Measurements from ENCODE around the gene ABCC11.
"Not testable (repeated sequence)": the region's sequence is repeated elsewhere in the genome, so short reads cannot be mapped to it uniquely, and the experiment has no call there.

Gene ABCC11

DNA sequence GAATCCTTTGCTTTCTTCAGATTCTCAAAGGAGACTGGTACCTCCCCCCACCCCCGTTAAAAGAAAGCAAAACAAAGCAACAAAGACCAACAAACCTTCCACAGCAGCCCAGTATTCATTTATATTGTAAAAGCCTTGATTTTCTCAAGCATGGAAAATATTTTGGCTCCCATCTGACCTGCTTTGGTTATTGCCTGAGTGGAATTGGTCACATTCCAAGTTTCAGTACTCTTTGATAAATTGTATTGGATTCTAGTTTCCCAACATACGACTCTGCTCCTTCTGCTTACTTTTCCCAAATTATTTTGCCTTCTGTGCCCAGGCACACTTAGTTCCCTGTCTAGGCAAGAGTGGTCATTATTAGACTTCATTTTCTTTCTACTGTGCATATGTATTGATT lies 1.3 kb downstream of the ABCC11 start:
- DNase-seq (ENCODE audit: low spot score) = no peak

DNA sequence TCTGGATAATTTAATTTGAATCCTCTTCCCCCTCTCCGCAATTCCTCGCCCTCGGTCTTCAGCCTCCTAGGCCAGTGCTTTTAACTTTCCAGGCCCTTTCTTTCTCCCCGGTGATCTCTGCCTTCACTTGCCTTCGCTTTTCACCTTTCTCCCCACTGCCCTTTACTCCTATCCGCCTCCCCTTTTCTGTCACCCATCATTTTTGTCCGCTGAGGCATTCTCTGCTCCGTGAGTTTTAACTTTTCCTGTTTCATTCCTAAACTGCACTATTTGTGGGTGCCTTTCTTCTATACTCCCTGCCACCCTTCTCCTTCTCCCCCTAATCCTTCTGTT lies 2.5 kb downstream of the ABCC11 start:
- DNase-seq (ENCODE audit: low spot score) = no peak

DNA sequence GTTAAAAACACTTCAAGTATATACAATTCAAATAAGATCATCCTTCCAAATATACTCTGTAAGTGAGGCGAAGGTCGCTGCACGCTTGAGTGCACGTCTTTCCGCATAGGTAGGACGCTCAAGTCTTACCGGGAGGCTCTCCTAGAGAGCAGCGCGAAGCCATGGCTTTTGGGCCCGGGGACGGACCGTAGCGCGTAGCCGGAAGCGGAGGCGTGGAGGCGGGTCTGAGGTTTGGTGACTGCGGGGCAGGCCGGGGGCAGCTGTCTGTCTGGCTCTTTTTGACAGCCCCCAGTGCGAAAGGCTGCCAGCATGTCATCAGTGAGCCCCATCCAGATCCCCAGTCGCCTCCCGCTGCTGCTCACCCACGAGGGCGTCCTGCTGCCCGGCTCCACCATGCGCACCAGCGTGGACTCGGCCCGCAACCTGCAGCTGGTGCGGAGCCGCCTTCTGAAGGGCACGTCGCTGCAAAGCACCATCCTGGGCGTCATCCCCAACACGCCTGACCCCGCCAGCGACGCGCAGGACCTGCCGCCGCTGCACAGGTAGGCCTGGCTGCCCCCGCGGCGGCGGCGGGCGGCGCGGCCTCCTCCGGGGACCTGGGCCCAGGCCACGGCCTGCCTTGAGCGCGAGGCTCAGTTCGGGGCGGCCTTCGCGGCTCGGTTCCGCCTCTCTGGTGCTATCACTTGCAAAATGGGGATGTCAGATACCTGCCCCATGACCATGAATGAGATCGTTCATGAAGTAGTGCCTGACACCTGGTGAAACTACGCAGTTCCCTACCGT lies 3.1 kb downstream of the ABCC11 start, which contains the start of gene LONP2:
Gene LONP2 (plus strand): TSS at position 221 of the 783 bp plus-strand sequence. CDS start 89 bp downstream, at position 310.
- peak; percentile 78 for DNase-seq (ENCODE audit: low spot score)

DNA sequence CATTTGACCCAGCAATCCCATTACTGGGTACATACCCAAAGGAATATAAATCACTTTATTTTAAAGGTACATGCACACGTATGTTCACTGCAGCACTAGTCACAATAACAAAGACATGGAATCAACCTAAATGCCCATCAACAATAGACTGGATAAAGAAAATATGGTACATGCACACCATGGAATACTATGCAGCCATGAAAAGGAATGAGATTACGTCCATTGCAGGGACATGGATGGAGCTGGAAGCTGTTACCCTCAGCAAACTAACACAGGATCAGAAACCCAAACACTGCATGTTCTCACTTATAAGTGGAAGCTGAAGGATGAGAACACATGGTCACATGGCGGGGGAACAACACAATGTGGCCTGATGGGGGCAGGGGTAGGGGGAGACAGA lies 7.2 kb downstream of the ABCC11 start:
- not testable (repeated sequence) for DNase-seq (ENCODE audit: low spot score)

DNA sequence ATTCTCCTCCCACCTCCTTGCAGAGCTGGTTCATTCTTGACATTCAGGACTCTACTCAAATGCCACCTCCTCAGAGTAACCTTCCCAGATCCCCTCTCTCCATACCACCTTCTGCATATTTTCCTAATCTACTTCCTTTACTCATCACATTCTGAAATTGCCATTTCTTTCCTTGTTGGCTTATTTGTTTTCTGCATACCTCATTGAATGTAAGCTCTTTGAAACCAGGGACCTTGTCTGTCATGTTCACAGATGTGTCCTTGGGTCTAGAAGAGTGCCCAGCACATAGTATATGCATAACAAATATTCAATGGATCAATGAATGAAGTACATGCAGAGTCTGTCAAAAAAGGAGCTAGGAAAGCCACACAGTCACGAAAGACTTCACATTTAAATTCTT lies 11.1 kb downstream of the ABCC11 start:
- no peak for DNase-seq (ENCODE audit: low spot score)

DNA sequence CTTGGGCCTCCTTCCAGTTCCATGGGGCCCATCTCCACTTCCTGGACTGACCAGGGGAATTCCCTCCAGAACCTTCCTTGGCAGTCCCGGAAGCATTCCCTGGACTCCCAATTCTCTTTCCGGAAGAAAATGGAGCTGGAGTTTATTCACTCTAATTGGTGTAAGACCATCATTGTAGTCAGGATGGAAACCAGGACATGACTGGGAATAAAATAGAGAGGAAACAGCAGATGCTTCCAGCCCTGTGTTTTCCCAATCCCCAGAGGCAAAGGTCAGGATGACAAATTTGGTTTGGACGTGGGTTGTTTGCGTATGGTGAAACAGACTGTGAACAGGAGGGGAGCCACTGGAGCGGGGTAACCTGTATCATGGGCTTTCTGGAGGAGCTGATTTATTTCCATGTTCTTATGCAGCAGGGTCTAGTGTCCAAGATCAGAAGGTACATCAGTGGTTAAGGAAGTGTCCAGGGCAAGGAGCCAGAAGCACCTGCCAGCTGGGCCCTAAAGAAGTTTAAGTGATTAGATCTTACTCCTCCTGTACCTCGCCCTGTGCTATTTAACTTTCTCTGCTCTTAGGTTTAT lies 11.7 kb downstream of the ABCC11 start:
- DNase-seq (ENCODE audit: low spot score) = no peak

DNA sequence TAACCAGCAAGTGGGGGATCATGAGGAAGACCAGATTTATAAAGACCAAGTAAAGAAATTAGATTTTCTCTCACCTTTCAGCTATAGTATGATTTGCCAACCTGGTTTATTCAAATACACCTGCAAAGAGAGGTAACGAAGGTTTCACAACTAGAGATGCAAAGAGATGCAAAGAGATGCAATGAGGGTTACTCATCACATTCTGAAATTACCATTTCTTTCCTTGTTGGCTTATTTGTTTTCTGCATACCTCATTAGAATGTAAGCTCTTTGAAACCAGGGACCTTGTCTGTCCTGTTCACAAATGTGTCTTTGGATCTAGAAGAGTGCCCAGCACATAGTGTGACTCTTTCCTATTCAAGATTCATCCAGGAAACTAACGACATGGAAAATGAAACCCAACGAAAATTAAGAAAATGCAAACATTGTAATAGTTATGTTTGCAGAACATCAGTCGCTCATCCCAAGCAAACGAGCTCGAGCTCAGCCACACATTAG lies 12.2 kb downstream of the ABCC11 start:
- DNase-seq (ENCODE audit: low spot score) = no peak

DNA sequence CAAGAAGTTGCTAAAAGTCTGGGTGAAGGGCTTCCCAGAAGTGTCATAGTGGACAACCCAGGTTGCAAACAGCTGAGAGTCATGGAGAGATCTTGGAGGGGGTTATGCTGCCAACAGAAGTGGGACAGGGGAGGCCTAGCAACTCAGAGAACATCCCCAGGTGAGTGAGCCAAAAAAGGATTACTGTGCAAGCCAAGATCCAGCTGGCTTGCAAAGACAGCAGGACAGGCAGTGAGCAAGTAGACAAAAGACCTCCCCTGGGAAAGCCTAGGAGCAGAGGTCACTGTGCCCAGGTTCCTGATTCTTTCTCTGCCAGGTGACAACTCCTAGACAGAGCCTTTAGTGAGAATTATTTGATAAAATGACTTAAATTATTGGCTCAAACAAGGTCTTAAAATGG lies 12.7 kb downstream of the ABCC11 start:
- no peak for DNase-seq (ENCODE audit: low spot score)

DNA sequence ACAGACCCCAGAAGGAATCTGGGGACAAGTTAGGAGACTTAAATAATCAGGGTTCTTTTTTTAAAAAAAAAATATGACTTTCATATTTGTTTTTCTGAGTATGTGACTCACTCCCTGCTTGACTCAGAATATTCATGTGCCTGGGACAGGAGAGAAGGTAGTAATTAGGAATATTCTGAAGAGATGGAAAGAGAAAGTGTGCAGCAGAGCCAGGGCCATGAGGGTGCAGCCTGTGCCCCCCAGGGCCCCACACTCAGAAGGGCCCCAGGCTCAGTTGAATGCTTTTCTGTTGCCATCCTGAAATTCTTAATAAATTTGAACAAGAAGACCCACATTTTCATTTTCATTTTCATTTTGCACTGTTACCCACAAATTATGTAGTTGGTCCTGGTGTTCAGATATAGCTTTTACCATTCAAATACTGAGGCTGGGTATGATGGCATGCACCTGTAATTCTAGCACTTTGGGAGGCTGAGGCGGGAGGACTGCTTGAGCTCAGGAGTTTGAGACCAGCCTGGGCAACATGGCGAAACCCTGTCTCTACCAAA lies 14.8 kb downstream of the ABCC11 start:
- no peak for DNase-seq (ENCODE audit: low spot score)

DNA sequence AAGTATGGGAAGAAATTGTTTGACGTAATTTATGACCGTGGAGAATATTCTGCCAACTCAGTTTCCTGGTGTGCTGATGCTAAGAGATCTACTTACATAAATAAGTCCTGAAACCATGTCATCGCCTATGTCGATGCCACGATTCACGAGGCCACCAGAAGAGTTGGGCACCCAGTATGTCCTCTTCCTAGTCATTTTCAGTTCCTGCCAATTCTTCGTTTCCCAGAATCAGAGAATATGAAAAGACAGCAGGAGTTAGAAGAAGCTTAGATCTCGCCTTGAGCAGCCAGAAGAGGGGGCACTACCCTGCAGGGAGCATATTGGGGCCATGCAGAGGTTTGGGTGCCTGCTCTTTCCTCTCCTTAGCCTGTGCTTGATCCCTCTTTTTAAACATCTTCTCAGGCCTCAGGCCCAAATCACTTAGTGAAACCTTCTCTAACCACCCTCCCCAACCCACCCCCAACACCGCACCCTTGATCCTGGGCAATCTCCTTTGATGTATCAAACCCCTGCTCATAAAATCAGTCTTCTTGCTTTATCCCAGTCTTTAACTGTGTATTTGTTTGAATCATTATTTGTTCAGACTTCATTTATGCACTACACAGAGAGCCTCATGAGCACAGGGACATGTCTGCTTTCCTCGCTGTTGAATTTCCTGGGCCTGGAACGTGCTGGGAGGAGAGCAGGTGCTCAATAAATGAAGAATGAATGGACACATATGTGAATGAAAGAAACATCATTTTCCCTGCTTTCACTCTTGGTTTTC lies 15.4 kb downstream of the ABCC11 start:
- DNase-seq (ENCODE audit: low spot score) = no peak

DNA sequence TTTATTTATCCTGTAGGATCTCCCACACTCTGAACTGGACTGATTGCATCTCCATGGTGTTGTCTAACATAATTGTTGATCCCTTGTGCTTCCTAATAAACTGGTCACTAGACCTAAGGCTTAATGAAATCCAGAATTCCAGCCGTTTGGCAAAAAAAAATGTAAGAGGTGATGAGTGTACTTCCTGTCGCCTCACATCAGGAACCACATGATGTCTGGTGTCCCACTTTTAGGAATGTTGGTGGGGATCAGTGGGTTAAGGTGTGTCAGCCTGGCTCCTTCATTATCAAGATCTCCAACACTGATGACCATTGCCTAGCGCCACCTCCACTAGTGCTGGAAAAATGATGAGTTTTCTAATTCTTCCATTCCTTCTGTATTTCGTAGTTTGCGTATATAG lies 21.9 kb downstream of the ABCC11 start:
- peak; percentile 72 for DNase-seq (ENCODE audit: low spot score)

DNA sequence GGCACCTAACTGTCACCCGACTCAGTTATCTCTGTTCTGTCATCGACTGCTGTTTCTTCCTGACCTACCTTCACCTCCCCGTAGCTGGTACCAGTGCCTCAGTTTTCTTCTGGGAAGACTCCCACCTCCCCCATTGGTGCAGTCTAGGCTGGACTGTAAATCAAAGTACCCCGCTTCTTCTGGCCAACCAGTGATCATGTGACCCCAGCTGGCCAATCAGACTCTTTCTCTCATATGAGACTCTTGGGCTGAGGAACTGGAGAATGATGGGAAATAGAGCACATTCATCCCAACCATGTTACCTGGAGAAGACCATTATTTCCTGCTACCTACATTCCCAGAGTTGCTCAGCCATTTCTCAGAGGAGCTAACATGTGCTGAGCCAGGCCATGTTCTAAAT lies 23.8 kb downstream of the ABCC11 start:
- DNase-seq (ENCODE audit: low spot score) = no peak

DNA sequence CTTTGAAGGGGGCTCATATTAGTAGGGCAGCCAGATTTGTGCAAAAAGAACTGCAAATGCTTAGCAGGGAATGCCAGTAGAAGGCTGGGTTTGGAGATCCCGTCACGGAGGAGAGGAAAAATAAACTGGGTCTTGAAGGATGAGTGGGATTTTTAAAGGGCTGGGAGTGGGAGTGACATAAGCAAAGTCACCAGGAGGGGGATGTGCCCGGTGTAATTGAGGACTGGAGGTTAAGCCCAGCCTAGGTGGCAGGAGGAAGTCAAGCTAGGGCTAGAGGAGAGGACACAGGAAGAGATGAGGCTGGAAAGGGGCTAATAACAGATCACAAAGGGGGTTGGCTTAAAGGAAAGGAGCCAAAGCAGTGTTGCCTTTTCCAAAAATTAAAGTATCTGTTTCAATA lies 26.4 kb downstream of the ABCC11 start:
- DNase-seq (ENCODE audit: low spot score) = no peak

DNA sequence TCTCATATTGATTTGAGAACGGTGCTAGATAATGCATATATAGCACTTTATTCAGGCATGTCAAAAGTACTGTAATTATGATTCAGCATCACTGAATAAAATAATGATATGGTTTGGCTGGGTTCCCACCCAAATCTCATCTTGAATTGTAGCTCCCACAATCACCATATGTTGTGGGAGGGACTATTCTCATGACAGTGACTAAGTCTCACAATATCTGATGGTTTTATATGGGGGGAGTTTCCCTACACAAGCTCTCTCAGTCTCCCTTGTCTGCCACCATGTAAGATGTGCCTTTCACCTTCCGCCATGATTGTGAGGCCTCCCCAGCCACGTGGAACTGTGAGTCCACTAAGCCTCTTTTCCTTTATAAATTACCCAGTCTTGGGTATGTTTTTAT lies 28.9 kb downstream of the ABCC11 start:
- no peak for DNase-seq (ENCODE audit: low spot score)

DNA sequence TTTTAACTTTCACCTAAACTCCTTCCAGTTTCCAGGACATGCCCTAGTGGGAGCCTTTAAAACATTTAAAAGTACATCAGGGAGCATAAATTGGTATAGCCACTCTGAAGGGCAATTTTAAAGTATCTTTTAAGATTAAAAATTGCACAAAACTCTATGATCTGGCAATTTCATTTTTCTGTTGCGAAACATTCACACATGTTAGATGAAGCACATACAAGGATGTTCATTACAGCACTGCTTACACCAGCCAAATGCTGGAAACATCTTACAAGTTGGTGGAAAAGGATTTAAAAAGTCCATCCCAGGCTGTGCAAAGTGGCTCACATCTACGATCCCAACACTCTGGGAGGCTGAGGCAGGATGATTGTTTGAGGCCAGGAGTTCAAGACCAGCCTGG lies 29.6 kb downstream of the ABCC11 start:
- DNase-seq (ENCODE audit: low spot score) = no peak

DNA sequence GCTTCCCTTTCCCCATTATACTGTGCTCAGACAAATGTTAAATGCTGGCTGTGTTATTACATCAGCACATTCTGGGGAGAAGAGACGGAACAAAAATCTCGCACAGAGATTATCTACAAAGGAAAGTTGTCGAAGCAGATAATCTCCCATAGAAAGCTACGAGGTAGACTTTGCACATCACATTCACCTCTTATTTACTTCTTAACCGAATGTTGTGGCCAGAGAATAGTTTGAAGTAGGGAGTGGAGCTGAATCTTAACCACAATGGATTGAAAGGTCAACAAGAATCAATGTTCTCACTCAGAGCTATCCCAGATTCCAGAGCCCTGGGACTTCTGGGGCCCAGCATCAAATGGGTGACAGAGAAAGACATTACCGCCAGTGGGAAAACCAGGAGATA lies 31.6 kb downstream of the ABCC11 start:
- DNase-seq (ENCODE audit: low spot score) = no peak

DNA sequence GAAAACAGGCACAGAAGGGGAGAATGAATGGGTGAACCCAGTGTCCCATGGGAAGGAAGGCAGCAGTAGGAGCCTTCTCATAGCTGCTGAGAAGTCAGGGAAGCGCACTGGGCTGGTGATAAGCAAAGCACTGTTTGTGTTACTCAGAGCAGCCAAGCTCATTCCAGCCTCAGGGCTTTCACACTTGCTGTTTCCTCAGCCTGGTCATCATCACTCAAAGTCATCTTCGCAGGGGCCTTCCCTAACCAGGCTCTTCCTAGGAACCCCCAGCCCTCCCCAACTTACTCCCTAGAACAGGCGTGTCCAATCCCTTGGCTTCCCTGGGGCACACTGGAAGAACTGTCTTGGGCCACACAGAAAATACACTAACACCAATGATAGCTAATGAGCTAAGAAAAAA lies 35.3 kb downstream of the ABCC11 start:
- no peak for DNase-seq (ENCODE audit: low spot score)

DNA sequence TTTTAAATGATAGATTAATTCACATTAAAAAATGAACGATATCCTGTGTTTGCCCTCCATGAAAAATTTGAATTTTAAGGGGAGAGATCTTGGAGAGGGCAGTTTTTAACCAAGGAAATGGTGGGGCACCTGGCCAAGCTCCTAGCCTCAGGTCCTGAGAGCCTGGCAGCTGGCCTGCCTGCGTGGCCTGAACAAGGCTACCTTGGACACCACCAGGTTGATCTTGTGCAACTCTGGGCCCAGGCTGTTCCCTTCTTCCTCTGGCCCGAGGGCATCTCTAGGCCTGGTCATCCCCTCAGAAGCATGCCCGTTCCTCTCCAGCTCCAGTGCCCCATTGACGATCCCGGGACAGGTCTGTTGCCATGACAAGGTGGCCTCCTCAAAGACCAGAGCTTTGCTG lies 36.6 kb downstream of the ABCC11 start:
- DNase-seq (ENCODE audit: low spot score) = no peak

DNA sequence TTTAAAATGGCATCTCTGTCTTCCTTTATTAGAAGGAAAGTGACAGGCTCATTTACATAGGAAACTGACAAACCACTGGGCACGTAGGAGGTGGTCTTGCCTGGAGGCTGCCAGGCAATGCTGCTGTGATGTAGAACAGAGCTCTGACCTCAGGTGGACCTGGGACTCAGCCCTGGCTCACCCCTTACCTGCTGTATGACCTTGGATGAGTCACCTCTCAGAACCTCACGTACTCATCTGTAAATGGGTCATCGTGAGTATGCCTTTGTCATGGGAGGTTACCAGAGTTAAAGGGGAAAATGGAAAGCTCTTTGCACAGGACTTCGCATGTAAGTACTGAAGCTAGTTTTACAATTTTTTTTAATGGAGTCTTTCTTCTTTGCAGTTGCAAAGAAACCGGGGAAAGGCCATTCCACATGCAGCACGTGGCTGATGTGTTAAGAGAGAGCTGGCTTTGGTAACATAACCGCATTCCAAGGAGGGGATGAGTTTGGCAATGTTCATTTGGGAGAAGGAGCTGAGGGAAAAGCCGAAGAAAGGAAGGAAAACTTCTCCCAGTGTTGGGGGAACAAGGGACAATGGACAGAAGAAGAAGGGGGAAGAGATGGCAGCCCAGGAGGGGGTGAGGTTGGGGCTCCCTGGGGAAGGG lies 40.6 kb downstream of the ABCC11 start:
- no peak for DNase-seq (ENCODE audit: low spot score)

DNA sequence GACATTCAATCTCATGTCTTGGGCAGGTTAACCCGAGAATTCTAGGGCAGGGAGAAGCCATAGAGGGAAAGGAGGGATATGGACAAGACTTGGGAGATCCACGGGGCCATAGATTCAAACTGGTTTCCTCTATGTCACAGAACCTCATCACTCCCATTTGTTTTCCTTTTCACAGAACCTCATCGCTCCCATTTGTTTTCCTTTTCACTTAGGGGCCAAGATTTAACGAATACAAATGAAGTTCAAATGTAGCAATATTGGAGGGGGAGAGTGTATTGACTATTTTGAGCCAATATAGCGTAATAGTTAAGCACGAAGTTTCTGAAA lies 42.6 kb downstream of the ABCC11 start:
- DNase-seq (ENCODE audit: low spot score) = no peak

DNA sequence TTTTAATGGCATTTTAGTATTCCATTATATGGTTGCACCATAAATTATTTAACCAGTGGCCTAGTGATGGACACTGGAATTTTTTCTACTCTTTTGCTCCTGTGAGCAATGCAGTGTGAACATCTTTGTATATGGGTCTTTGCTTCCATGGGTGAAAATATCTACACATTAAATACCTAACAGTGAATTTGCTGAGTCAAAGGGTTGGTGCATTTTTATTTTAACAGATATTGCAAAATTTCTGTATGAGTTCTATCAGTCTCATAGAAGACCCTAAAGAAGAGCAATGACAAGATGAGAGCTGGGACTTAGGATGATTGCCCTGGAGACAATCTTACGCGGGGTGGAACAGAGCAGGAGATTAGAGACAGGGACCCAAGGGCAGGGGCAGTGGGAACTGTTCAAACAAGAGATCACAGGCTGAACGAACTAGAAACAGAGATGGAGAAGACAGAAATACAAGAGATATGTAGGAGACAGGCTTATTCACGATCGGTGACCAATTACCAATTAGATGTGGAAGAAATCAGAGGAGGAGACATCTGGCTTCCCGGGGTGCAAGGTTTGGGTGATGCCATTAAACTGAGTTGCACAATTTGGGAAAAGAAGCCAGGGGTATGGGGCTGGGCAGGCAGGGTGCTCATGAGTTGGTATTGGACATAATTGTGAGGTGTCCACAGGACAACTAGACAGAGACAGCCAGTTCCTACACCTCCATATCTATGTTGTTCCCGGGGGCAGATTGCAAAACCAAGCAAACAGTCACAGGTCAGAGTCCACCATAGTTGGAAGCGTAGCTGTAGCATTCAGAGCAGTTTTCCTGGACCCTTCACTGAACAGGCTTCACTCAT lies 43.1 kb downstream of the ABCC11 start:
- DNase-seq (ENCODE audit: low spot score) = no peak

Data from kidney capillary endothelial cell (primary cell).